ENCODE measurements around the gene MPPED1.

Gene MPPED1

DNA sequence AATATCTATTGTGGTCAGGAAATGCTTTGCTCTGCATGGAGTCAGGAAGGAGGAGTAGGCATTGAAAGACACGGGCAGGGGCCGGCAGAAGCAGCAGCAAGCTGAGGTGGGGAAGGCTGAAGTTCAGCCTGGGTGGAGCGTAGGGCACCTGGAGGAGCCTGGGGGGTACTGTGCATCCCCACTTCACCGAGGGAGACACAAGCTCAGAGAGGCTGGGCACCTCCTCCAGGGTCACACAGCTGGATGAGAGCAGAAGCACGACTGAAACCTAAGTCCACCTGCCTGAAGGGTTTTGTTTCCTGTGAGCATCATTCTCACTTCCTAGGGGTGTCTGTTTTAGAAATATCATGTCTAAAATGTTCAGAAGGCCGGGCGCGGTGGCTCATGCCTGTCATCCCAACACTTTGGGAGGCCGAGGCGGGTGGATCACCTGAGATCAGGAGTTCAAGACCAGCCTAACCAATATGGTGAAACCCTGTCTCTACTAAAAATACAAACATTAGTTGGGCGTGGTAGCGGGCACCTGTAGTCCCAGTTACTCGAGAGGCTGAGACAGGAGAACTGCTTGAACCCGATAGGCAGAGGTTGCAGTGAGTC is 138.3 kb downstream of the MPPED1 start:
- no peak for DNase-seq

DNA sequence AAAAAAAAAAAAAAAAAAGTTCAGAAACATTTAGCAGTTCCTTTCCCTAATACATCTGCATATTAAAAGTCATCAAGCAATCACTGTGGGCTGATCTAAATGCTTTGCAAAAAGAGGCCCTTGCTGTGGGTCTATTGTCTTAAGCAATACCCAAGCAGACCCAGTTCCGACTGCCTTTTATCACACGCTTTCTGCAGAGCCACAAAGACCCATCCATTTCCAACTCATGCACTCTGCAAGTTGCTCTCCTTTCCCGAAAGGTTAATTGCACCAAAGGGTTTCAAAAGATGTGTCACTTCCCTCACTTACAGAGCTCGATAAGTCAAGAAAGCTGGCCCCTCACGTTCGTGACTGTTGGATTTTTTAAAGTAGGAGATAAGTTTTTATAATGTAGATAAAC is 138.9 kb downstream of the MPPED1 start:
- DNase-seq, result no peak

DNA sequence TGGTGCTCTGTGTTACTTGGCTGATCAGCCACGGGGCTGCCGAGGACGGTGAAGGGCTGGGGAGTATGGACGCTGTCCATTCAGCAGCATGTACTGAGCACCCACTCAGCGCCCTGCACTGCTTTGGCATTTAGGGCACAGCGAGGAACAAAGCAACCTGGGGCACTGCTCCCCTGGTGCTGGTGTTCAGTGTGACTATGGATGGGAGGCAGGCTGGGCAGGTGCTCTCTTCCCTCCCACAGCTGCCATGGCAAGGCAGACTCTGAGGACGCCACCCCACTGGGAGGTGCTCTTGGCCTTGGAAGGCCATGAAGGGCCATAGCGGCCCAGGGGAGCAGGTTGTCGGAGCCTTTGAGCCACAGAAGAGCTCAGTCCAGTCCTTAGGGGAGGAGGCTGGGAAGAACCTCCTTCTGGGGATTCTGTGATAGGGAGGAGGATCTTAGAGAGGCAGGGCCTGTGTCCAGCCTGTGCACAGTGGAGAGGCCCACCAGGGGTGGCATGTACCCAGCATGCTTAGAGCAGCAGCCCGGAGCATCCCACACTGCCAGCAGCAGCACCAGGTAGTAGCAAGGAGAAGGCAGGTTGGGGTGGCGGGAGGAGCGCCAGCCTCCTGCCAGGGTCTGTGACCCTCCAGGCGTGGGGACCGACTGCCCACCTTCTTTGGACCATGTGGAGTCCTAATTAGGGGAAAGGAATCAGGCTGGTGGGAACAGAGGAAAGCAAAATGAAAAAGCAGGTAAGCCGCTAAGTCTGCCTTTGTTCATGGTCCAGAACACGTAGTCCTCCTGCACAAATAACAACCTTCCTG is 141.8 kb downstream of the MPPED1 start:
- no peak for DNase-seq

DNA sequence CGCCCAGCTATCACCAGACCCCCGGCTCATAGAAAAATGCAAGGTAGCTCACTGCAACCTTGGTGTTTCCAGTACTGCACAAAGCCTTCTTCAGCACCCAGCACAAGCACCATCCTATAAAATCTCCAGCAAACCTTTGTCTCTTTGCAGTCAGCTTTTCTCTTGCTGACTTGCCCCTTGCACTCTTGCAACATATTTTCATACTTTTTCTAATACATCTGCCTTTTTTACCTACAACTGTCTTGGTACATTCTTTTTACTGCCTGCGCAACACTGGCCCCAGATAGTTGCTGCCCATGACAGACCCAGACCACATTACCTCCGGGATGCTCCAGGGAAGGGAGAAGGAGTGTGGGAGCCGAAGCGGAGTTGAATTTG is 142.4 kb downstream of the MPPED1 start:
- no peak for DNase-seq

DNA sequence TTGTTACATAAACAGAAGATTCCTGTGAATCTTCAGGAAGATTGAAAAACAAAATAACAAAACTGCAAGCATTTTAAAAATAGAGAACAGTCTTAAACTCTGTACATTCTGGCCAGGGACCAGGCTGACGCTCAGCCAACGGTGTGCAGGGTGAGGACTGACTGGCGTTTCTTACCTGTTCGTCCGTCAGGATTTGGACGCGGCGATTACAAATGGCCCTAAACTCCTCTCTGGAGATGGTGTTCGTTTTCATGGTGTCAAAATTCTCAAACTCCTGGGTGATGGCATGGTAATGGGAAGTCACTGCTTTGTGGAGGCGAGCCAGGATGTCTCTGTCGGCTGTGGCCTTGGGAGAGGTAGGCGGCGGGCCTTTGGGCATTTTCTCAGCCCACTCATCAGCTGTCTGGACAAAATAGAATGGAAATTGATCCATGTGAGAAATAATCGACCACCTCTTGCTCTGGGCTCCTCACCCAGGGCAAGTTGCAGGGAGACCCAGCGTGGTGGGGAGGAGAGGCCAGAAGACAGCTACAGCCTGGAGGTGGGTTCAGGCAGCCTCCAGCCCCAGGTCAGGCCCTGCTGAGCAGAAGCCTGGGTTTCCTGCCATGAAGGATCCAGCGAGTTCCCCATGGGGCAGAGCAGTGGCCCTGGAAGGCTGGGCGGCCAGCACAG is 143.0 kb downstream of the MPPED1 start:
- no peak for DNase-seq

DNA sequence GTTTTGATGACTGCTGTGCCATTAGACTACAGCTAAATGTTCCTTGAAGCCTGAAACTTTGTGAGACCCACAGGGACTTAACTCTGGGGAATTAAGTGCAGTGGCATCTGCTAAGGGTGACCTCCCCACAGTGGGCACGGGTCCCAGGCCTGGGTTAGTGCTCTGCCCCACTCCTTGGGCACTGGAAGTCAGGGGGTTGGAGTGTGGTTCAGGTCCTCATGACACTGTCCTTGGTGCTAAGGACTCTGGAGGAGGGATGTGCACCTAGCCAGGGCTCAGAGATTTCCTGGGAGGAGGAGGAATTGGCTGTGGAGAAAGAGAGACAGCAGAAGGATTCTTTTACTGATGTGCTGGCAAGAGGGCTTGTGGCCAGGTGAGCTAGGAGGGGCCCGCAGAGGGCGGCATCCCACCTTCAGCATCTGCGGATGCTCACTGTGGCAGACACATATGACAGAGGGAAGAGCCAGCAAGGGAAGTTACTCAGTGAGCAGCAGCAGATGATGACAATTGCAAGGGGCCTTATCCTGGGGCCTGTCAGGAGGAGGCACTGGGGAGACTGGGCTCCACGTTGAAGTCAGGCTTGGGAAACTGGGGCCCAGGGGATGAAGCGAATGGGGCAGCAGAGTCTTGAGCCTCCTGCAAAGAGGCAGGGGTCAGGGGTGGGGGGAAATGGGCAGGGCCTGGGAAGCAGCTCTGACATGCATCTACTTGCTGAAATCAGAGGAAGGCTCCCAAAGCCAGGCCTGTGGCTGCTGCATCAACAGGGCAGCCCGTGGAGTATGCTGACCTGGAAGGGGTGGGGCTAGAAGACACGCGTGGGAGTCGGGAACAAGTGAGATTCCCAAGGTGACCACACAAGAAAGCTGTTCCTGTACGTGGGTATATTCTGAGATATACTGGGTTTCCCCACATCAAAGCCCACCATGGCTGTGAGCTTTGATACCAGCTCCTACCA is 144.0 kb downstream of the MPPED1 start:
- no peak for DNase-seq

Measured in DMS53 (cell line).